Measurements from ENCODE around the gene SPOPL. TPM values are rescaled to one million over a fixed set of nuclear protein-coding genes. Genes with fewer than 3 reads are reported as not detected.
"Not testable (repeated sequence)": the region's sequence is repeated elsewhere in the genome, so short reads cannot be mapped to it uniquely, and the experiment has no call there.

The SPOPL gene
- total and polyA plus RNA-seq, 2 of the 4 experiments (the other 2 are of a cell fraction), result 4.8 to 20.3 TPM

- H3K14ac ChIP-seq (replicated peaks; ENCODE audit: low read depth, low read length); H3K36me3 ChIP-seq (ENCODE audit: control insufficient read depth, insufficient read depth, low read length); POLR2A ChIA-PET (ENCODE audit: unreplicated experiment); H3K9me3 ChIP-seq (ENCODE audit: control insufficient read depth, insufficient read depth, low read length); H4K91ac ChIP-seq (ENCODE audit: insufficient read depth, low read depth, low read length); H3K4me3 ChIP-seq (ENCODE audit: insufficient read depth, low read depth, low read length); H2BK5ac ChIP-seq (ENCODE audit: low read depth, low read length, poor library complexity, severe bottlenecking); H3K4me2 ChIP-seq (ENCODE audit: low read depth, low read length); H3K56ac ChIP-seq (ENCODE audit: extremely low read depth, insufficient read depth, low read length); H2BK20ac ChIP-seq (ENCODE audit: low read depth, low read length); H2AK5ac ChIP-seq (ENCODE audit: low read depth, low read length); BruUV-seq (replicated peaks); CTCF ChIA-PET; DNase-seq; H2BK120ac ChIP-seq (ENCODE audit: low read depth, low read length); H3K4me1 ChIP-seq (ENCODE audit: control insufficient read depth, insufficient read depth, low read length); H4K5ac ChIP-seq (ENCODE audit: low read depth, low read length); H3K27me3 ChIP-seq (ENCODE audit: control insufficient read depth, insufficient read depth, low read length); intact Hi-C loops (cut with micrococcal nuclease); H3K4ac ChIP-seq (ENCODE audit: low read depth, low read length); H3K9ac ChIP-seq (ENCODE audit: low read depth, low read length); H2AK9ac ChIP-seq (replicated peaks; ENCODE audit: low read depth, low read length, poor library complexity); H4K8ac ChIP-seq (ENCODE audit: low read depth in 2 of 2, low read length in 2 of 2); dilution Hi-C loops (cut with HindIII; ENCODE audit: low sequenced_read_pairs, unreplicated experiment); H3K23ac ChIP-seq (ENCODE audit: low read depth, low read length); H3K9me1 ChIP-seq (ENCODE audit: insufficient read depth, low read length); in situ Hi-C loops (cut with MboI; ENCODE audit: low sequenced_read_pairs); H3K27ac ChIP-seq (ENCODE audit: insufficient read depth, low read length); H4K20me1 ChIP-seq (ENCODE audit: insufficient read depth, low read length); H2BK15ac ChIP-seq (ENCODE audit: low read depth, low read length); ATAC-seq (ENCODE audit: low read depth); H3K18ac ChIP-seq (ENCODE audit: low read depth, low read length); H2AFZ ChIP-seq (replicated peaks; ENCODE audit: low read length, poor library complexity): not testable (repeated sequence)
- 100% methylated on average over 1 of the region's 1 CpG; no CpG with 5 or more reads in 1 of the 2 experiments for WGBS, 2 experiments (ENCODE audit: extremely low coverage in 2 of 2, insufficient read length in 1 of 2)
- peaks cover 13 to 19% of the 10 kb centered on the region in 2 experiments; a peak in 3 of 4 replicates for H3K79me1 ChIP-seq (ENCODE audit: low read depth in 1 of 2, low read length in 2 of 2)
Measured at GRCh38 chr2:138524353-138524752, 22.8 kb downstream of the SPOPL start.
